ENCODE measurements around the gene RAB38. TPM values are rescaled to one million over a fixed set of nuclear protein-coding genes. Genes with fewer than 3 reads are reported as not detected.

The RAB38 gene
- total RNA-seq, 1 experiment from 2014 or later: 0.15 TPM

GRCh38 chr11:88103337-88104206, 71.7 kb downstream of the RAB38 start:
- ChIA-PET POLR2A (no interaction called here), CTCF (no interaction called here)
- Histone ChIP-seq H3K27me3 (ENCODE audit: control insufficient read depth, insufficient read depth, low read length) (peaks cover 12% of the 10 kb centered on the region; the same call in 1 of the 2 replicates), H3K4me1 (ENCODE audit: control insufficient read depth, insufficient read depth, low read length) (no peaks in the 10 kb centered on the region), H3K4me3 (ENCODE audit: low read depth in 2 of 2, low read length in 2 of 2) (no peak overlapping the region), H3K36me3 (ENCODE audit: control insufficient read depth, insufficient read depth, low read length) (no peaks in the 10 kb centered on the region), H3K9me3 (ENCODE audit: control insufficient read depth, insufficient read depth, low read depth, low read length) (no peaks in the 10 kb centered on the region), H3K27ac (ENCODE audit: low read length) (no peak overlapping the region)
- TF ChIP-seq TCF7L2 (IDR thresholded peaks at IDR 0.05; ENCODE audit: low read depth, low read length) (no peak), POLR2AphosphoS5 (IDR thresholded peaks at IDR 0.05; ENCODE audit: low read depth, low read length) (no peak), CTCF (IDR thresholded peaks at IDR 0.05) (peak; percentile 88)
- in situ Hi-C loops (cut with HindIII; ENCODE audit: low pct_unique_long_range_greater_than_20kb, low sequenced_read_pairs) (no loop called here), intact Hi-C loops (cut with micrococcal nuclease; ENCODE audit: unreplicated experiment) (loop anchor here (2.0 kb wide), 1 partner anchor 441 kb away; no protein-coding TSS in a partner anchor)
- ATAC-seq (peak; percentile 91), DNase-seq (ENCODE audit: low read depth, low spot score) (peak; percentile 67)
- BruUV-seq (replicated peaks): no TSS peak

- no peak for DNase-seq (ENCODE audit: low read depth, low spot score)
- no peak overlapping the region for H3K4me3 ChIP-seq (ENCODE audit: low read depth in 2 of 2, low read length in 2 of 2)
- no peaks in the 10 kb centered on the region for H3K4me1 ChIP-seq (ENCODE audit: control insufficient read depth, insufficient read depth, low read length)
- in situ Hi-C loops (cut with HindIII; ENCODE audit: low pct_unique_long_range_greater_than_20kb, low sequenced_read_pairs): no loop called here
- no peak overlapping the region for H3K27ac ChIP-seq (ENCODE audit: low read length)
- no peaks in the 10 kb centered on the region for H3K9me3 ChIP-seq (ENCODE audit: control insufficient read depth, insufficient read depth, low read depth, low read length)
- intact Hi-C loops (cut with micrococcal nuclease; ENCODE audit: unreplicated experiment): loop anchor here (2.0 kb wide), 1 partner anchor 442 kb away; no protein-coding TSS in a partner anchor
- ChIA-PET POLR2A (no interaction called here), CTCF (no interaction called here)
- TF ChIP-seq SIN3A (IDR thresholded peaks at IDR 0.05; ENCODE audit: borderline replicate concordance, insufficient read depth, low read depth, low read length) (no peak), POLR2AphosphoS5 (IDR thresholded peaks at IDR 0.05; ENCODE audit: low read depth, low read length) (no peak), CTCF (IDR thresholded peaks at IDR 0.05) (no peak), TCF7L2 (IDR thresholded peaks at IDR 0.05; ENCODE audit: low read depth, low read length) (no peak)
- H3K36me3 ChIP-seq (ENCODE audit: control insufficient read depth, insufficient read depth, low read length): no peaks in the 10 kb centered on the region
- no TSS peak for BruUV-seq (replicated peaks)
- ATAC-seq: no peak
- peaks cover 12% of the 10 kb centered on the region; the same call in 1 of the 2 replicates for H3K27me3 ChIP-seq (ENCODE audit: control insufficient read depth, insufficient read depth, low read length)
Observed at GRCh38 chr11:88102598-88102934, 72.7 kb downstream of the RAB38 start.

- BruUV-seq (replicated peaks): no TSS peak
- Histone ChIP-seq H3K27me3 (ENCODE audit: control insufficient read depth, insufficient read depth, low read length) (peaks cover 12% of the 10 kb centered on the region; the same call in 1 of the 2 replicates), H3K36me3 (ENCODE audit: control insufficient read depth, insufficient read depth, low read length) (no peaks in the 10 kb centered on the region), H3K4me1 (ENCODE audit: control insufficient read depth, insufficient read depth, low read length) (no peaks in the 10 kb centered on the region), H3K27ac (ENCODE audit: low read length) (no peak overlapping the region), H3K9me3 (ENCODE audit: control insufficient read depth, insufficient read depth, low read depth, low read length) (no peaks in the 10 kb centered on the region), H3K4me3 (ENCODE audit: low read depth in 2 of 2, low read length in 2 of 2) (no peak overlapping the region)
- no peak for TF ChIP-seq POLR2AphosphoS5 (IDR thresholded peaks at IDR 0.05; ENCODE audit: low read depth, low read length)
- TF ChIP-seq SIN3A (IDR thresholded peaks at IDR 0.05; ENCODE audit: borderline replicate concordance, insufficient read depth, low read depth, low read length): no peak
- TF ChIP-seq REST (IDR thresholded peaks at IDR 0.05; ENCODE audit: insufficient read depth in 1 of 2, low read depth in 2 of 2, low read length in 1 of 2): no peak
- no peak for TF ChIP-seq CTCF (IDR thresholded peaks at IDR 0.05)
- no peak for TF ChIP-seq TCF7L2 (IDR thresholded peaks at IDR 0.05; ENCODE audit: low read depth, low read length)
- POLR2A ChIA-PET: interaction anchor here (0.6 kb wide), 1 partner anchor 718 kb away, joined by 13 read pairs; no protein-coding TSS in a partner anchor
- no peak for ATAC-seq
- in situ Hi-C loops (cut with HindIII; ENCODE audit: low pct_unique_long_range_greater_than_20kb, low sequenced_read_pairs): no loop called here
- intact Hi-C loops (cut with micrococcal nuclease; ENCODE audit: unreplicated experiment): loop anchor here (2.0 kb wide), 1 partner anchor 443 kb away; no protein-coding TSS in a partner anchor
- CTCF ChIA-PET: no interaction called here
- no peak for DNase-seq (ENCODE audit: low read depth, low spot score)
Observed at GRCh38 chr11:88101881-88102597, 73.2 kb downstream of the RAB38 start.
